AG04450 (cell line): ENCODE results near the gene CACNA2D2. TPM values are rescaled to one million over a fixed set of nuclear protein-coding genes. Genes with fewer than 3 reads are reported as not detected.

Experiments used
- CTCF ChIA-PET: fragments of 300-600, 350-600 bp; formaldehyde crosslinking; extraction: SDS; loops from one replicate; lab custom pipeline; 2022; ENCODE audit warnings: antibody characterized with exemption, inconsistent platforms; lab: Charles Lee
- POLR2A ChIA-PET: fragments of 350-600 bp; formaldehyde crosslinking; extraction: SDS; loops from one replicate; lab custom pipeline; 2021; ENCODE audit warnings: antibody characterized with exemption, inconsistent platforms; lab: Yijun Ruan, JAX
- DNase-seq: peaks from one replicate; pipeline ENCODE4 v3.0.0-alpha.2; 2011; ENCODE audit warnings: low read depth, low spot score
- H3K27ac ChIP-seq: one replicate; pipeline ENCODE4 v1.5.1; 2012; ENCODE audit warnings: low read depth, low read length, control low read depth
- H3K27me3 ChIP-seq: one replicate; pipeline ENCODE4 v1.6.0; 2012; ENCODE audit warnings: low read length; ENCODE audit not compliant: control insufficient read depth, insufficient read depth
- H3K4me3 ChIP-seq: 2 replicates; pipeline ENCODE4 v1.5.1; 2011; ENCODE audit warnings: mild to moderate bottlenecking, low read depth, low read length, control low read depth
- H3K9me3 ChIP-seq: 2 replicates; pipeline ENCODE4 v1.5.1; 2012; ENCODE audit warnings: low read length; ENCODE audit not compliant: control insufficient read depth, insufficient read depth
- polyA minus RNA-seq: library from RNA; depleted of rRNA, polyadenylated mRNA; stranded (reverse); fragments of >200 nt; gene quantifications from 2 replicates; pipeline ENCODE4 v1.2.3, GENCODE V29; 2011; rRNA and poly(A)+ RNA removed
- polyA plus RNA-seq: library from polyadenylated mRNA; depleted of rRNA; stranded (reverse); fragments of >200 nt; gene quantifications from 2 replicates; pipeline ENCODE4 v1.2.3, GENCODE V29; 2011; rRNA removed
- TF ChIP-seq, protein P1 (sequence below): IDR thresholded peaks from 2 replicates; pipeline ENCODE4 v1.5.1; 2011; ENCODE audit warnings: low read depth, low read length, control low read depth, inconsistent platforms

Gene CACNA2D2
- 0.09 TPM in 2 replicates for polyA plus RNA-seq
- 0.18 and 0.26 TPM in 2 replicates for polyA minus RNA-seq

DNA sequence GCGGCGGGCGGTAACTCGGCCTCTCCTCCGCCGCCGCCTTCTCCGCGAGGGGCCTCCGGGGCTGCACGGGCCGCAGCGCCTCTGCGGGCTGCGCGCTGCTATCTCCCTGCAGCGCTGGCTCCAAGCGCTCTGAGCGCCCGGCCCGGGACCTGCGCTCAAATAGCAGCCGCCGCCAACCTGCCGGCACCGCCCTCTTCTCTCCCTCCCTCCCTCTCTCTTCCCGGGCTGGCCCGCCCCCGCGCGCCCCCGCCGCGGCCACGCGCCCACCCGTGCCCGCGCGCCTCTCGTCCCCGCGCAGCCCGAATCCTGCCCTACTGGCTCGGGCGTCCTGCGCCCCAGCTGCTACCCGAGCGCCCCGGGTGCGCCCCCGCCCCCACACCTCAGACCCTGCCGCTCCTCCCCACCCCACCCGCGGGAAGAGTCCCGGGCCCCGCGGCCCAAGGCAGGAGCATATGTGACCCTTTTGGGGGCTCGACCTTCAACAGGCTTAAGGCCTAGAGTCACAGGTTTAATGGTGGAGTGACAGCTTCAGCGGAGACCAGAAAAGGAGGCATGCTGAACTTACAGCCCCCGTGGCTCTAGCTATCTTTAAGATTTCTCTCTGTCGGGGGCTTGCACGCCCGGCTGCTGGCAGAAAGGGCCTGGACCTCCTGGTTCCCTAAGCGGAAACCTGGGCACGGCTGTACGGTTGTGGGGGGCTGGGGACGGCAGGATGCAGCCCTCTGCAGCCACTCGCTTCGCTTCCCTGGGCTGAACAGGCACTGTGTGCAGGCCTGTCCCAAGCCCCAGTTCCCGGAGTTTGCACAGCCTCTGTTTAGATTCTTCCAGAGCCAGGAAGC is at the start of gene CACNA2D2:
Gene CACNA2D2, minus strand, starts transcription at position 131 of the 839 bp plus-strand sequence. CDS start 211 bp downstream, outside the sequence.
- ChIA-PET POLR2A (no interaction called here), CTCF (interaction anchor here (0.6 to 1.1 kb wide), 2 partner anchors 42 to 111 kb away, joined by 3 to 7 read pairs; no protein-coding TSS in a partner anchor)
- Histone ChIP-seq H3K9me3 (no peaks in the 10 kb centered on the region), H3K27ac (no peak within 1 kb of the TSS), H3K4me3 (no peak within 1 kb of the TSS), H3K27me3 (peaks cover 44% of the 10 kb centered on the region)
- TF ChIP-seq, protein P1, sequence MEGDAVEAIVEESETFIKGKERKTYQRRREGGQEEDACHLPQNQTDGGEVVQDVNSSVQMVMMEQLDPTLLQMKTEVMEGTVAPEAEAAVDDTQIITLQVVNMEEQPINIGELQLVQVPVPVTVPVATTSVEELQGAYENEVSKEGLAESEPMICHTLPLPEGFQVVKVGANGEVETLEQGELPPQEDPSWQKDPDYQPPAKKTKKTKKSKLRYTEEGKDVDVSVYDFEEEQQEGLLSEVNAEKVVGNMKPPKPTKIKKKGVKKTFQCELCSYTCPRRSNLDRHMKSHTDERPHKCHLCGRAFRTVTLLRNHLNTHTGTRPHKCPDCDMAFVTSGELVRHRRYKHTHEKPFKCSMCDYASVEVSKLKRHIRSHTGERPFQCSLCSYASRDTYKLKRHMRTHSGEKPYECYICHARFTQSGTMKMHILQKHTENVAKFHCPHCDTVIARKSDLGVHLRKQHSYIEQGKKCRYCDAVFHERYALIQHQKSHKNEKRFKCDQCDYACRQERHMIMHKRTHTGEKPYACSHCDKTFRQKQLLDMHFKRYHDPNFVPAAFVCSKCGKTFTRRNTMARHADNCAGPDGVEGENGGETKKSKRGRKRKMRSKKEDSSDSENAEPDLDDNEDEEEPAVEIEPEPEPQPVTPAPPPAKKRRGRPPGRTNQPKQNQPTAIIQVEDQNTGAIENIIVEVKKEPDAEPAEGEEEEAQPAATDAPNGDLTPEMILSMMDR = no peak
- no peak for DNase-seq

DNA sequence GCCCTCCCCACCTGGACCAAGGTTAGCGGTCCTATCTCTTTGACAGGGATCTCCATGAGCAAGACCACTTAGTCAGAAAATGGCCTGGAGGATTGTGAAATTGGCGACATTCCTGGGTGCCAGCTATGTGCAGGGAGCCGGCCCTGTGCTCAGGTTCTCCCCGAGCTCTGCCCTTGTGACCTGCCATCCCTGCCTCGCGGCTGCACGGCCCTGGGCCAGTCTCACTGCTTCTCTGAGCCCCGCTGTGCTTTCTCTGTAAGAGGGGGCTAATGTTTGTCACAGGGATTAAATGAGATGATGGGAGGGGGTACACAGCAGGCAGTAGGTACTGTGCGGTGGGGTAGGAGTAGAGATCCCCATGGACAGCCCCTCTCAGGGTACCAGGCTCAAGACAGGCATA is 49.2 kb upstream of the CACNA2D2 start:
- Histone ChIP-seq H3K27me3 (peaks cover 18% of the 10 kb centered on the region), H3K4me3 (no peak overlapping the region), H3K9me3 (no peaks in the 10 kb centered on the region), H3K27ac (no peak overlapping the region)
- no peak for DNase-seq
- POLR2A ChIA-PET = no interaction called here
- CTCF ChIA-PET = interaction anchor here (1.3 to 4.9 kb wide), 2 partner anchors 10 to 205 kb away, joined by 3 to 53 read pairs; partner anchors contain the start of genes CYB561D2, NPRL2 and ZMYND10
- TF ChIP-seq, protein P1 = no peak

GRCh38 chr3:50551681-50552435 is 48.4 kb upstream of the CACNA2D2 start:
- ChIA-PET CTCF (interaction anchor here (1.1 to 4.9 kb wide), 4 partner anchors 10 to 204 kb away, joined by 5 to 53 read pairs (median 14); partner anchors contain the start of genes C3orf18, CYB561D2, MAPKAPK3 and NPRL2), POLR2A (no interaction called here)
- peaks cover 17% of the 10 kb centered on the region for H3K27me3 ChIP-seq
- TF ChIP-seq, protein P1 = no peak
- no peaks in the 10 kb centered on the region for H3K9me3 ChIP-seq
- H3K4me3 ChIP-seq = no peak overlapping the region
- DNase-seq = no peak
- H3K27ac ChIP-seq = no peak overlapping the region

- ChIA-PET CTCF (interaction anchor here (0.9 to 4.9 kb wide), 8 partner anchors 9 to 207 kb away, joined by 3 to 53 read pairs (median 4); partner anchors contain the start of genes C3orf18, CYB561D2, MAPKAPK3 and NPRL2), POLR2A (no interaction called here)
- no peak overlapping the region for H3K4me3 ChIP-seq
- no peak for DNase-seq
- no peaks in the 10 kb centered on the region for H3K9me3 ChIP-seq
- no peak overlapping the region for H3K27ac ChIP-seq
- peaks cover 16% of the 10 kb centered on the region for H3K27me3 ChIP-seq
- TF ChIP-seq, protein P1 = no peak
These were observed 47.7 kb upstream of the CACNA2D2 start for GRCh38 chr3:50551054-50551659.
